HepG2 (cell line): Measurements from ENCODE around the gene HP1BP3. TPM values are rescaled to one million over a fixed set of nuclear protein-coding genes. Genes with fewer than 3 reads are reported as not detected.

Source experiments
- AHR ChIP-seq: IDR thresholded peaks from 2 replicates; pipeline ENCODE4 v1.6.1; 2018; ENCODE audit warnings: missing genetic modification reagents, missing compliant biosample characterization
- GABPA ChIP-seq, 2 experiments: IDR thresholded peaks; 2 replicates each; pipeline ENCODE4 v1.6.1; 2011 to 2016; ENCODE audit warnings: low read depth in 2 of 2, low read length in 1 of 2, missing biosample characterization in 1 of 2, missing genetic modification characterization in 1 of 2
- KLF6 ChIP-seq: IDR thresholded peaks from 2 replicates; pipeline ENCODE4 v1.8.0; 2016; ENCODE audit warnings: missing biosample characterization, missing genetic modification reagents
- NONO ChIP-seq, 2 experiments: fragments of 450-650 bp in 1 of 2; sonication (generic) in 1 of 2; formaldehyde crosslinking in 1 of 2; IDR thresholded peaks in 1 of 2; conservative IDR thresholded peaks in 1 of 2; 2 replicates each; pipeline versions ENCODE4 v1.6.1 to v1.8.0; 2017 to 2022; ENCODE audit warnings: mild to moderate bottlenecking in 1 of 2, missing genetic modification reagents in 1 of 2, moderate library complexity in 1 of 2
- RCOR2 ChIP-seq: IDR thresholded peaks from 2 replicates; pipeline ENCODE4 v1.6.1; 2016; ENCODE audit warnings: missing biosample characterization, missing genetic modification reagents
- RFXANK ChIP-seq: IDR thresholded peaks from 2 replicates; pipeline ENCODE4 v1.6.1; 2016
- RXRB ChIP-seq: IDR thresholded peaks from 2 replicates; pipeline ENCODE4 v1.6.1; 2016; ENCODE audit warnings: borderline replicate concordance, missing genetic modification reagents, missing compliant biosample characterization
- SP5 ChIP-seq: IDR thresholded peaks from 2 replicates; pipeline ENCODE4 v1.6.1; 2016; ENCODE audit warnings: low read depth, borderline replicate concordance
- ZNF260 ChIP-seq: sonication (generic); formaldehyde crosslinking; IDR thresholded peaks from 2 replicates; pipeline ENCODE4 v1.4.0; 2020; ENCODE audit warnings: missing genetic modification reagents, low read depth, mild to moderate bottlenecking, borderline replicate concordance
- ZNF460 ChIP-seq: sonication (generic); formaldehyde crosslinking; IDR thresholded peaks from 2 replicates; pipeline ENCODE4 v1.5.1; 2020; ENCODE audit warnings: missing genetic modification reagents, mild to moderate bottlenecking, borderline replicate concordance
- ZNF598 ChIP-seq: sonication (generic); formaldehyde crosslinking; IDR thresholded peaks from 2 replicates; pipeline ENCODE4 v1.5.1; 2020; ENCODE audit warnings: mild to moderate bottlenecking, missing genetic modification reagents, borderline replicate concordance
- ZNF674 ChIP-seq: sonication (generic); formaldehyde crosslinking; IDR thresholded peaks from 2 replicates; pipeline ENCODE4 v1.5.0; 2020; ENCODE audit warnings: low read depth, mild to moderate bottlenecking, missing genetic modification reagents
- polyA plus RNA-seq, 8 experiments: library from polyadenylated mRNA; depleted of rRNA in 3 of 8; stranded (reverse) in 7 of 8; unstranded in 1 of 8; fragments of >200 nt; fragmentation: Illumina TruSeq in 4 of 8; extraction: Trizol in 4 of 8; gene quantifications; 2 replicates each; pipeline versions ENCODE4 v1.2.1 to v1.2.3, GENCODE V29; 2011 to 2016; ENCODE audit warnings: low read depth in 4 of 8, missing spikeins in 1 of 8, mixed read lengths in 1 of 8; ENCODE audit not compliant: insufficient read depth in 1 of 8
- total RNA-seq, 5 experiments: library from RNA; depleted of rRNA; stranded (reverse); fragments of >200 nt; fragmentation: Illumina TruSeq; extraction: Trizol; gene quantifications; 2 replicates each; pipeline ENCODE4 v1.2.3, GENCODE V29; 2016; ENCODE audit warnings: low read depth in 1 of 5
- TF ChIP-seq, protein P1 (sequence below): IDR thresholded peaks from 2 replicates; pipeline ENCODE4 v1.6.1; 2012; ENCODE audit warnings: low read length, improper control_type of control experiment
- TF ChIP-seq, protein P2 (sequence below): sonication (generic); formaldehyde crosslinking; IDR thresholded peaks from 2 replicates; pipeline ENCODE4 v1.4.0; 2020; ENCODE audit warnings: missing genetic modification reagents, mild to moderate bottlenecking, borderline replicate concordance
- TF ChIP-seq, protein P3 (sequence below): sonication (generic); formaldehyde crosslinking; IDR thresholded peaks from 2 replicates; pipeline ENCODE4 v1.5.0; 2020; ENCODE audit warnings: mild to moderate bottlenecking, missing genetic modification reagents
- TF ChIP-seq, protein P4 (sequence below), 2 experiments: IDR thresholded peaks; 2 replicates each; pipeline ENCODE4 v1.6.1; 2011 to 2012; ENCODE audit warnings: low read length in 2 of 2, borderline replicate concordance in 1 of 2, low read depth in 1 of 2, mild to moderate bottlenecking in 1 of 2, moderate library complexity in 1 of 2

Gene HP1BP3
- total and polyA plus RNA-seq, 2 of the 13 experiments (the other 11 are each of a cell fraction or from before 2014, with no cell fraction given), result 98.5 to 137 TPM

DNA sequence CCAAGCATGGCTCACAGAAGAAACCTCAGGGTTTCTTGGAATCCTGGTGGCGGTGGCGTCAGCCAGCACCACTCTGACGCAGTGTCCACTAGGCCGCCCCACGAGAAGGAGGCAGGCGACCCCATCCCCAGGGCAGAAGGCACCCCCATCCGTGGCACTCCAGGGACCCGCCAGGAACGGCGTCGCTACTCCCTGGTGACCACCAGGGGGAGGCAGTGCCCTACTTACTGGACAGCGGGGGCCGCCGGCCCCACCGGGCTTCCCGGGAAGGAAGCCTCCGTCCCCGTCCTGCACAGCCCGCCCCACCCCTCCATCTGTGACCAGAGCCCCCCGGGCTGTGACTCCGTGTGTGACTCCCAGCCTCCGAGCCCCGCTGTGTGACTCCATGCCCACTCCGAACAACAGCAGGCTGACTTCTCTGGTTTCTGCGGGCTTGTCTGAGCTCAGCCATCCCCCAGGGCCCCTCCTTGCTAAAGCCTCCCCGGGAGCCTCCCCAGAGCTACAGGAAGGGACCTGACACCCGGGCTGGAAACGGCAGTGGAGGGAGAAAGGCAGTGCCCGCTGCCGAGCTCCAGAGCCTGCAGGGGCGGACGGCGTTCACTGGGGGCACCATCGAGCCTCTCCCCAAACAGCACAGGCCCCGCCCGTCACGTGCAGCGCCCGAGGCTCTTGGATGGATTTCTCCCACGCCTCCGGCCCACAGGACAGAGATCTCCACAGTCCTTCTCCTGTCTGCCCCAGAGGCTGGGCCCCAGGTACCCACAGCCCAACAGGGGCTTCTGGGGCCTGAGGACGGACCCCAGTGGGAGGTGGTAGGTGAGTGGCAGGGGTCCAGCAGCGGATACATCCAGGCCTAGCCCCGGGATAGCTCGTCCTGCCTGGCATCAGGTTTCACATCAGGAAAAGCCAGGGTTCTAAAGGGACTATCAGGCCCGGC is 90.4 kb downstream of the HP1BP3 start (continued):
- TF ChIP-seq, protein P1, sequence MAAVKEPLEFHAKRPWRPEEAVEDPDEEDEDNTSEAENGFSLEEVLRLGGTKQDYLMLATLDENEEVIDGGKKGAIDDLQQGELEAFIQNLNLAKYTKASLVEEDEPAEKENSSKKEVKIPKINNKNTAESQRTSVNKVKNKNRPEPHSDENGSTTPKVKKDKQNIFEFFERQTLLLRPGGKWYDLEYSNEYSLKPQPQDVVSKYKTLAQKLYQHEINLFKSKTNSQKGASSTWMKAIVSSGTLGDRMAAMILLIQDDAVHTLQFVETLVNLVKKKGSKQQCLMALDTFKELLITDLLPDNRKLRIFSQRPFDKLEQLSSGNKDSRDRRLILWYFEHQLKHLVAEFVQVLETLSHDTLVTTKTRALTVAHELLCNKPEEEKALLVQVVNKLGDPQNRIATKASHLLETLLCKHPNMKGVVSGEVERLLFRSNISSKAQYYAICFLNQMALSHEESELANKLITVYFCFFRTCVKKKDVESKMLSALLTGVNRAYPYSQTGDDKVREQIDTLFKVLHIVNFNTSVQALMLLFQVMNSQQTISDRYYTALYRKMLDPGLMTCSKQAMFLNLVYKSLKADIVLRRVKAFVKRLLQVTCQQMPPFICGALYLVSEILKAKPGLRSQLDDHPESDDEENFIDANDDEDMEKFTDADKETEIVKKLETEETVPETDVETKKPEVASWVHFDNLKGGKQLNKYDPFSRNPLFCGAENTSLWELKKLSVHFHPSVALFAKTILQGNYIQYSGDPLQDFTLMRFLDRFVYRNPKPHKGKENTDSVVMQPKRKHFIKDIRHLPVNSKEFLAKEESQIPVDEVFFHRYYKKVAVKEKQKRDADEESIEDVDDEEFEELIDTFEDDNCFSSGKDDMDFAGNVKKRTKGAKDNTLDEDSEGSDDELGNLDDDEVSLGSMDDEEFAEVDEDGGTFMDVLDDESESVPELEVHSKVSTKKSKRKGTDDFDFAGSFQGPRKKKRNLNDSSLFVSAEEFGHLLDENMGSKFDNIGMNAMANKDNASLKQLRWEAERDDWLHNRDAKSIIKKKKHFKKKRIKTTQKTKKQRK, result no peak
- TF ChIP-seq ZNF674 (no peak), NONO (IDR thresholded peaks at IDR 0.05) (no peak), NONO (CRISPR knock-in tag; conservative IDR thresholded peaks at IDR 0.05) (0 out of 2 replicates have a peak, but pooled peaks have one; percentile 25), ZNF260 (CRISPR knock-in tag) (no peak), ZNF598 (CRISPR knock-in tag) (peak; percentile 55; the same call in 1 of the 2 replicates), SP5 (CRISPR knock-in tag) (peak; percentile 3; the same call in 1 of the 2 replicates), ZNF460 (CRISPR knock-in tag) (no peak), AHR (CRISPR knock-in tag) (0 out of 2 replicates have a peak, but pooled peaks have one; percentile 15), GABPA (IDR thresholded peaks at IDR 0.05; ENCODE audit: low read depth, low read length) (no peak), GABPA (CRISPR knock-in tag; IDR thresholded peaks at IDR 0.05; ENCODE audit: low read depth) (0 out of 2 replicates have a peak, but pooled peaks have one; percentile 19), RXRB (CRISPR knock-in tag) (no peak), RFXANK (no peak), RCOR2 (CRISPR knock-in tag) (0 out of 2 replicates have a peak, but pooled peaks have one; percentile 41), KLF6 (peak; percentile 74; the same call in 1 of the 2 replicates)
- TF ChIP-seq, protein P2, sequence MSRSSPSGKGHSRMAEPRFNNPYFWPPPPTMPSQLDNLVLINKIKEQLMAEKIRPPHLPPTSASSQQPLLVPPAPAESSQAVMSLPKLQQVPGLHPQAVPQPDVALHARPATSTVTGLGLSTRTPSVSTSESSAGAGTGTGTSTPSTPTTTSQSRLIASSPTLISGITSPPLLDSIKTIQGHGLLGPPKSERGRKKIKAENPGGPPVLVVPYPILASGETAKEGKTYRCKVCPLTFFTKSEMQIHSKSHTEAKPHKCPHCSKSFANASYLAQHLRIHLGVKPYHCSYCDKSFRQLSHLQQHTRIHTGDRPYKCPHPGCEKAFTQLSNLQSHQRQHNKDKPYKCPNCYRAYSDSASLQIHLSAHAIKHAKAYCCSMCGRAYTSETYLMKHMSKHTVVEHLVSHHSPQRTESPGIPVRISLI (CRISPR knock-in tag), result no peak
- TF ChIP-seq, protein P3, sequence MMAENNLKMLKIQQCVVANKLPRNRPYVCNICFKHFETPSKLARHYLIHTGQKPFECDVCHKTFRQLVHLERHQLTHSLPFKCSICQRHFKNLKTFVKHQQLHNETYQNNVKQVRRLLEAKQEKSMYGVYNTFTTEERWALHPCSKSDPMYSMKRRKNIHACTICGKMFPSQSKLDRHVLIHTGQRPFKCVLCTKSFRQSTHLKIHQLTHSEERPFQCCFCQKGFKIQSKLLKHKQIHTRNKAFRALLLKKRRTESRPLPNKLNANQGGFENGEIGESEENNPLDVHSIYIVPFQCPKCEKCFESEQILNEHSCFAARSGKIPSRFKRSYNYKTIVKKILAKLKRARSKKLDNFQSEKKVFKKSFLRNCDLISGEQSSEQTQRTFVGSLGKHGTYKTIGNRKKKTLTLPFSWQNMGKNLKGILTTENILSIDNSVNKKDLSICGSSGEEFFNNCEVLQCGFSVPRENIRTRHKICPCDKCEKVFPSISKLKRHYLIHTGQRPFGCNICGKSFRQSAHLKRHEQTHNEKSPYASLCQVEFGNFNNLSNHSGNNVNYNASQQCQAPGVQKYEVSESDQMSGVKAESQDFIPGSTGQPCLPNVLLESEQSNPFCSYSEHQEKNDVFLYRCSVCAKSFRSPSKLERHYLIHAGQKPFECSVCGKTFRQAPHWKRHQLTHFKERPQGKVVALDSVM (CRISPR knock-in tag), result peak; percentile 86
- TF ChIP-seq, protein P4, sequence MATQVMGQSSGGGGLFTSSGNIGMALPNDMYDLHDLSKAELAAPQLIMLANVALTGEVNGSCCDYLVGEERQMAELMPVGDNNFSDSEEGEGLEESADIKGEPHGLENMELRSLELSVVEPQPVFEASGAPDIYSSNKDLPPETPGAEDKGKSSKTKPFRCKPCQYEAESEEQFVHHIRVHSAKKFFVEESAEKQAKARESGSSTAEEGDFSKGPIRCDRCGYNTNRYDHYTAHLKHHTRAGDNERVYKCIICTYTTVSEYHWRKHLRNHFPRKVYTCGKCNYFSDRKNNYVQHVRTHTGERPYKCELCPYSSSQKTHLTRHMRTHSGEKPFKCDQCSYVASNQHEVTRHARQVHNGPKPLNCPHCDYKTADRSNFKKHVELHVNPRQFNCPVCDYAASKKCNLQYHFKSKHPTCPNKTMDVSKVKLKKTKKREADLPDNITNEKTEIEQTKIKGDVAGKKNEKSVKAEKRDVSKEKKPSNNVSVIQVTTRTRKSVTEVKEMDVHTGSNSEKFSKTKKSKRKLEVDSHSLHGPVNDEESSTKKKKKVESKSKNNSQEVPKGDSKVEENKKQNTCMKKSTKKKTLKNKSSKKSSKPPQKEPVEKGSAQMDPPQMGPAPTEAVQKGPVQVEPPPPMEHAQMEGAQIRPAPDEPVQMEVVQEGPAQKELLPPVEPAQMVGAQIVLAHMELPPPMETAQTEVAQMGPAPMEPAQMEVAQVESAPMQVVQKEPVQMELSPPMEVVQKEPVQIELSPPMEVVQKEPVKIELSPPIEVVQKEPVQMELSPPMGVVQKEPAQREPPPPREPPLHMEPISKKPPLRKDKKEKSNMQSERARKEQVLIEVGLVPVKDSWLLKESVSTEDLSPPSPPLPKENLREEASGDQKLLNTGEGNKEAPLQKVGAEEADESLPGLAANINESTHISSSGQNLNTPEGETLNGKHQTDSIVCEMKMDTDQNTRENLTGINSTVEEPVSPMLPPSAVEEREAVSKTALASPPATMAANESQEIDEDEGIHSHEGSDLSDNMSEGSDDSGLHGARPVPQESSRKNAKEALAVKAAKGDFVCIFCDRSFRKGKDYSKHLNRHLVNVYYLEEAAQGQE (IDR thresholded peaks at IDR 0.05; ENCODE audit: borderline replicate concordance in 1 of 2, low read depth in 1 of 2, low read length in 2 of 2), result no peak
